Spleen (tissue), 7 donors: ENCODE data around the gene NANOGP8.

ENCODE experiments used
- POLR2A ChIP-seq, 3 donors: fragments of 450-650 bp; IDR thresholded peaks; one replicate each; pipeline ENCODE4 v1.5.1; 2017; ENCODE audit warnings: antibody characterized with exemption in 3 of 3, mild to moderate bottlenecking in 1 of 3
- TF ChIP-seq, protein P1 (sequence below), 11 experiments: fragments of 200-600 bp in 7 of 11; fragments of 450-650 bp in 4 of 11; sonication (generic) in 4 of 11; IDR thresholded peaks in 8 of 11; conservative IDR thresholded peaks in 3 of 11; 1 replicate in 7 of 11; 2 replicates in 4 of 11; pipeline versions ENCODE4 v1.4.0 to v1.8.0; 2016 to 2021; ENCODE audit warnings: antibody characterized with exemption in 11 of 11, inconsistent platforms in 4 of 11, mild to moderate bottlenecking in 1 of 11
- donor health status: DM: no; HTN: no; CAD: no; lungs with moderate emphysema.
- donor health status: DM: no; HTN: no; CAD: no.
- donor health status: DM: no; HTN: no; CAD: no.

- TF ChIP-seq, protein P1, sequence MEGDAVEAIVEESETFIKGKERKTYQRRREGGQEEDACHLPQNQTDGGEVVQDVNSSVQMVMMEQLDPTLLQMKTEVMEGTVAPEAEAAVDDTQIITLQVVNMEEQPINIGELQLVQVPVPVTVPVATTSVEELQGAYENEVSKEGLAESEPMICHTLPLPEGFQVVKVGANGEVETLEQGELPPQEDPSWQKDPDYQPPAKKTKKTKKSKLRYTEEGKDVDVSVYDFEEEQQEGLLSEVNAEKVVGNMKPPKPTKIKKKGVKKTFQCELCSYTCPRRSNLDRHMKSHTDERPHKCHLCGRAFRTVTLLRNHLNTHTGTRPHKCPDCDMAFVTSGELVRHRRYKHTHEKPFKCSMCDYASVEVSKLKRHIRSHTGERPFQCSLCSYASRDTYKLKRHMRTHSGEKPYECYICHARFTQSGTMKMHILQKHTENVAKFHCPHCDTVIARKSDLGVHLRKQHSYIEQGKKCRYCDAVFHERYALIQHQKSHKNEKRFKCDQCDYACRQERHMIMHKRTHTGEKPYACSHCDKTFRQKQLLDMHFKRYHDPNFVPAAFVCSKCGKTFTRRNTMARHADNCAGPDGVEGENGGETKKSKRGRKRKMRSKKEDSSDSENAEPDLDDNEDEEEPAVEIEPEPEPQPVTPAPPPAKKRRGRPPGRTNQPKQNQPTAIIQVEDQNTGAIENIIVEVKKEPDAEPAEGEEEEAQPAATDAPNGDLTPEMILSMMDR (IDR thresholded peaks at IDR 0.05 in 8 of 11, conservative IDR thresholded peaks at IDR 0.05 in 3 of 11): no peak
- no peak for TF ChIP-seq POLR2A (IDR thresholded peaks at IDR 0.05)
These were observed 3.2 kb upstream of the NANOGP8 start for GRCh38 chr15:35088329-35088728.
